ENCODE measurements around the gene LAMA3.

The LAMA3 gene

GRCh38 chr18:23882616-23883276, 193.5 kb downstream of the LAMA3 start:
- no peak for DNase-seq

- DNase-seq = no peak
Measured at GRCh38 chr18:23883277-23883790, 194.1 kb downstream of the LAMA3 start.

GRCh38 chr18:23884681-23885375, 195.6 kb downstream of the LAMA3 start:
- DNase-seq = no peak

GRCh38 chr18:23885750-23886149, 196.5 kb downstream of the LAMA3 start:
- DNase-seq = no peak

- DNase-seq = peak; percentile 98
Measured at GRCh38 chr18:23887035-23887434, 197.8 kb downstream of the LAMA3 start.

GRCh38 chr18:23887493-23887892, 198.2 kb downstream of the LAMA3 start:
- DNase-seq = peak; percentile 98

- no peak for DNase-seq
Measured at GRCh38 chr18:23888881-23889280, 199.6 kb downstream of the LAMA3 start.

GRCh38 chr18:23889907-23890306, 200.7 kb downstream of the LAMA3 start:
- DNase-seq = no peak

- no peak for DNase-seq
Measured at GRCh38 chr18:23890589-23890988, 201.3 kb downstream of the LAMA3 start.

GRCh38 chr18:23893653-23894052, 204.4 kb downstream of the LAMA3 start:
- DNase-seq = no peak

GRCh38 chr18:23894661-23895175, 205.5 kb downstream of the LAMA3 start:
- DNase-seq = no peak

- DNase-seq = no peak
Measured at GRCh38 chr18:23897291-23897690, 208.0 kb downstream of the LAMA3 start.

- no peak for DNase-seq
Measured at GRCh38 chr18:23897733-23898132, 208.5 kb downstream of the LAMA3 start.

- DNase-seq = peak; percentile 14
Measured at GRCh38 chr18:23900994-23901393, 211.7 kb downstream of the LAMA3 start.

GRCh38 chr18:23902396-23902795, 213.1 kb downstream of the LAMA3 start:
- peak; percentile 30 for DNase-seq

- DNase-seq = no peak
Measured at GRCh38 chr18:23903971-23904370, 214.7 kb downstream of the LAMA3 start.

- DNase-seq = no peak
Measured at GRCh38 chr18:23906658-23907057, 217.4 kb downstream of the LAMA3 start.

GRCh38 chr18:23908827-23909226, 219.6 kb downstream of the LAMA3 start:
- DNase-seq = no peak

GRCh38 chr18:23910032-23910431, 220.8 kb downstream of the LAMA3 start:
- no peak for DNase-seq

- DNase-seq = no peak
Measured at GRCh38 chr18:23912356-23912755, 223.1 kb downstream of the LAMA3 start.

- no peak for DNase-seq
Measured at GRCh38 chr18:23916338-23916737, 227.1 kb downstream of the LAMA3 start.

- peak; percentile 74 for DNase-seq
Measured at GRCh38 chr18:23918395-23919032, 229.3 kb downstream of the LAMA3 start.

- DNase-seq = no peak
Measured at GRCh38 chr18:23920054-23920453, 230.8 kb downstream of the LAMA3 start.
